ENCODE measurements around the gene UBA3.

UBA3 gene

DNA sequence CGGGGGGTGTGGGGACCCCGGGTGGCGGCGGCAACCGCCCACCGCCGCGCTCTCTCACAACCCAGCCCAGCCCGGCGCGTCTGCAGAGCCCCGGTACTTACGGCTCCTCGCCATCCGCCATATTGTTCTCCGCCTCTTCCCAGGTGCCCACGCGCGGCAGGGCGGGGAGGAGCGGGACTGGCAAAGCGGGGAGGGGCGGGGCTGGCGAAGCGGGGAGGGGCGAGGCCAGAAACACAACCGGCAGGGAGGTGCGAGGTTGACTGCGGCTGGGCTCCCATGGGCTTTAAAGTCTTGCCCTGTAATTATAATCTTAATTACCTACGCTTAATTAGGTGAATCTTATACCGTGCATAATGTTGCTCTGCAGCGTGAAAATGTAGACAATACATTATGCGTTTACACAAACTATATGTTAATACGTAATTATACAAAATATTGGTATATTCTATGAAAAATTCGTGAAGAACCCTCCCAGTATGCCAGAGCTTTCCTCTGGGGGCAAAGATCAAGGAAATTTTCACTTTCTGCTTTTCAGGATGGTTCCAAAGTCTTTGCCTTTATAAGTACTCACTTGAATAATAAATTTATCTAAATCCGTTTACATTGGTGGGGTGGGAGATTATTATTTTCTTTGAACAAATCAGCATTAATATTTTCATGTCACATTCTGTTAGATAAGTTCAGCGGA is at the start of gene UBA3:
TSS of gene UBA3 (minus strand) at position 133 of the 688 bp plus-strand sequence. CDS start at position 121, 12 bp downstream.
- DNase-seq: peak; percentile 92

- DNase-seq: no peak
Measured at GRCh38 chr3:69129531-69129930, 49.4 kb upstream of the UBA3 start.

DNA sequence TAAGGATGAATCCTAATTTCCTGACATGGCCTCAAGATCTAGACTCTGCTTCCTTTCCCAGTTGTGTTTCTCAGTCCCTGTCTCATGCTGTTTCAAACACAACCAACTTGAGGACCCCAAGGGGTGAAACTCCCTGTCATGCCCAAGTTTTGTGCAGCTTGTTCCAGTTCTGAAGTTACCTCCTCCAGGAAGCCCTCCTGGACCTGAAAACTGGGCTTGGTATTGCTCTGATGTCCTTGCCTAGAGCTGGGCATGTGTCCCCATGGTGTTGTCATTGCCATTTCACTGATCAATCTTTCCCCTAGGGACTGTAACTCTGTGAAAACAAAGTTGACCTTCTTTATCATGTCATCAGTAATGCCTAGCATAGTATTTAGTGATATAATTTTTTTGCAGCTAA is 48.3 kb upstream of the UBA3 start:
- DNase-seq: no peak

DNA sequence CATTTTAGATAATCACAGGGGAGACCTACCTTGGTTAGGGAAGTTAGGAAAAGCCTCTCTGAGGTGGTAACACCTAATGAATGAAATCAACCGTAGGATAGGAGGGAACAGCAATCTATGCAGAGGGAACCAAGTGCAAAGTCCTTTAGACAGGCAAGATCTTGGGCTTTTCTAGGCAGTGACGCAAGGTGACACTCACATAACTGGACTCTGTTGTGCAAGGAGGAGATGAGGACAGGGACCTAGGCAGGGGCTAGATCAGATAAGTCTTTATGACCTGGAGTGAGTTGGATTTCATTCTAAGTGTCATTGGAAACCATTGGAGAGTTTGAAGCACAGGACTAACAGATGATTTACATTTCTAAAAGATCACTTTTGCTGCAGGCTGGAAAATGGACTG is 46.8 kb upstream of the UBA3 start:
- no peak for DNase-seq

DNA sequence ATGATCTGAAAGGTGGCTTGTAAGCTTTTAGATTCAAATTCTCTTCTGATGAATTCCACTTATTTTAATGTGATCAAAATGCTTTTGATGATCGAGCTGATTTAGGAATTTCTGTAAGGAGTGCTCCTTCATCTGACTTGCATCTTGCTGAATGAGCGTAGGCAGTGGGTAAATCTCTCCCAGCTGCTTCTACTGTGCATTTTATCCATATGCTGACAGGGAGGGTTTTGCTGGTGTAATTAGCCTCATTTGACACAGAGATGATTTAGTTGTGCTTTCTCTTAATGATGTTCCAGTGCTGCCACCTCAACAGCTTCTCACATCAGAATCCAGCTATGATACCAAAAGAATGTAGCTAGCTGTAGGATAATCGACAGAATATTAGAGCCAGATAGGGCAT is 46.1 kb upstream of the UBA3 start:
- DNase-seq: no peak

DNA sequence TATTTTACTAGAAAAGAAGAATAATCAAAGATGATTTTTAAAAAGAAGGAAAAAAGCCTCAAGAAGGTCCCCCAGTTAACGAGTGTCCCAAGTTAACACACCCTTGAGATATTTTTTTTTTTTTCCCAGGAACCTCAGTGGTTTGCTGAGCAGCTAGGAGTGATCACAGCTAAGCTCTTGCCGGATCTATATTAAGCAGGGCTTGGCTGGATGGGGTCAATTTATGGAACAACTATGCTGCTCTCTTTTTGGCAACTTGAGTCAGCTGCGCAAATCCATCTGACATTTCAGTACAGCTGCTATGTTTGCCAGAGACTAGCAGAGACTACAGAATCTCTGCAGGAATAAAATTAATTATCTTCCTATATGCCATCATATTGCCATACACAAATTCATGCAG is 42.2 kb upstream of the UBA3 start, which contains the start of gene LMOD3:
TSS of gene LMOD3 (minus strand) at position 193 of the 400 bp plus-strand sequence. CDS start 209 bp downstream, outside the sequence.
- no peak for DNase-seq

GRCh38 chr3:69121950-69122349 is 41.8 kb upstream of the UBA3 start:
- DNase-seq: no peak

DNA sequence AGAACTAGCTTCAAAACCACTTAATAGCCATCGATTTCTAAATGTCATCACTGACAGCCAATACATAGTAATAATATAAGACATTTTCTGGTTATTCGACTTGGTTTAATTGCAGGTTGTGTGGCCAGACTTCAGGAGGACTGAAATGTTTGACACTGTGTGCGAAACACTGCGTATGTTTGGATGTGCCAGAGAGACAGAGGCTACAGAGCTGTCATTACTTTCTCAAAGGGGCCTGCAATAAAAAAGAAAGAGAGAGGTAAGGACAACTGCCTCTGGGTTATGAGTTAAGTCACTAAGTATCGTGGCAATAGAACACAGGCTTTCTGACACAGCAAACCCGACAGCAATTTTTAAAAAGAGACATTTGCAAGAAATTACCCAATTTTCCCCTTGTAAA is 41.3 kb upstream of the UBA3 start:
- DNase-seq: no peak

DNA sequence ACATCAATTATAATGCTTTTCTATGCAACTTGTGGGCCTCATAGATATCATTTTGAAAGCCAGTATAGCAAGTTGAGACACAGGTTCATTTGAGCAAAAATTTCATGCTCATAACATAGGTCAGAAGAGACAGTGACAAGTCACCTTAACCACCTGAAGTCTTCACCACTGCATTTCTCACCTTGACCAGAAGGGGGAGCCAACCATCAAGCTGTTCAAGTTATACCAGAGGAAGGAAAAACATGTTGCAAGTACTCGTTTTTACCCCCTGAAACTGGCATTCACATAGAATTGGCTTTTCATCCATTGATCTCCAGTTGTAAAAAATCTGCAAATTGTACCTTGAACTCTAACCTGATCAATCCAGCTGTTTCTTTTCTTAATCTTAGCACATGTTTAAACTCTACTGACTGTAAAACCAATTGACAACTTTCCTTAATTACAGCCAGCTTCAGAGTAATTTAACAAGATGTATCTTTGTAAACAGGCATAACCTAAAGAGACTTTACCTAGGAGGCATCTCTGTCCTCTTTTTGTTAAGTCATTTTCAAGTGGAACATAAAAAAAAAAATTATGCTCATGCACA is 40.8 kb upstream of the UBA3 start:
- peak; percentile 86 for DNase-seq

- no peak for DNase-seq
Measured at GRCh38 chr3:69119681-69120080, 39.5 kb upstream of the UBA3 start.

DNA sequence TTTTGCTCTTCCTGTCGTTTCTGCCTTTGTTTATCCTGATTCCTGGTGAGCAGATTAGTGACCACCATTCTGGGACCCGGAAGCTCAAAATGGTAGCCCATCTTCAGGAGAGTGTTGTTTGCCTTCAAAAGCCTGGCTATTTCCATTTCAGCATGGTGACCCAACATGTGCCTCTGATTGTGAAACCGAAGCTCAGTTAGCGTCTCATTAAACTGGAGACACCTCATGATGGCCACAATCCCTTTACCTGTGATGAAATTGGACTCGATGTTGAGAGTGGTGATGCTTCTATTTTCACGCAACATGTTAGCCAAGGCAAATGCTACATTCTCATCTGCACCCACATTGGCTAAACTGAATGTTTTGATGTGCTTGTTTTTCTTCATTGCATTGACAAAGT is 39.0 kb upstream of the UBA3 start:
- no peak for DNase-seq

DNA sequence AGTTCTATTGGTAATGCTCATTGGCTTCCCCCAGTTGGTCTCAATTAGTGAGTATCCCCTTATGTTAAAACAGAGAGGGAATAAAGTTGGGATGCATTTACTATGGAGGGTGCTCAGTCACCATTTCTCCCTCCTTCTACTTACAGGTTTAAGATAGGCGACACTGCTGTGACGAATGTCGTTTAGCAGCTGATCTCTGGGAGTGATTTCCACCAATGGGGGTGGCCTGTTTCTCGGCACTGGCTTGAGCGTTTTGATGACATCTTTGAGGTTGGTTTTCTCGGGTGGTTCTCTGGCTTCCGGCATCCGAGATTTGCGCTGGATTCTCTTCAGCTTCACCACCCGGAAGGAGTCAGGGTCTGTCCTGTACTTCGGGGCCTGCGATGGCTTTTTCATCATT is 38.4 kb upstream of the UBA3 start:
- DNase-seq: no peak

- no peak for DNase-seq
Measured at GRCh38 chr3:69116897-69117296, 36.7 kb upstream of the UBA3 start.

GRCh38 chr3:69116162-69116561 is 36.0 kb upstream of the UBA3 start:
- no peak for DNase-seq

GRCh38 chr3:69115731-69116130 is 35.6 kb upstream of the UBA3 start:
- DNase-seq: no peak

- no peak for DNase-seq
Measured at GRCh38 chr3:69113536-69113935, 33.4 kb upstream of the UBA3 start.

DNA sequence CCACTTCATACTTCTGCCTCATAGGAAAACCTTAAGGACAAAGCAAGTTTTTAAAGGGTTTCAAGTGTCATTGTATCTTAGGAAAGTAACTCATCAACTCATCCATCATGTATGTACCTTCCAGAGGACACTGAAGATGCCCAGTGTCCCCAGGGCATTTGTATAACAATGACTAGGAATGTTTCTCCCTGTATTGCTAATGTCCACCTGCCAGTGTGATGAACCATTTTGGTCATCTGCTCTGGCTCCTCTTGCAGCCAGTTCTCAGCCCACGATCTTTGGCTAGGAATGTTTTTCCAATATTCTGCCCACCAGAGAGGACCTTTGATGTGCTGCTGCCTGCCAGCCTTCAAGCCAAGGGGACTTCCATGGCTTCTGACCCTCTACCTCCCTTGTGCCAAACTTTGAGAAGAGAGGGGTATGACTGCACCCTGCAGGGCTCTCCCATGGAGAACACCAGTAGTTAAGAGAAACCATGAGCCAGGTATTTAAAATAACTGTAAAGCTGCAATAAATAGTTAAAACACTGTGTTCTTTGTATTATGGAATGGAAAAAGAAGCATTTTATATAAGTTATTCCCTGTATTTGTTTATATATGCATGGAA is 30.9 kb upstream of the UBA3 start:
- DNase-seq: no peak

- no peak for DNase-seq
Measured at GRCh38 chr3:69108811-69109210, 28.6 kb upstream of the UBA3 start.

- no peak for DNase-seq
Measured at GRCh38 chr3:69107841-69108240, 27.7 kb upstream of the UBA3 start.

GRCh38 chr3:69105320-69105719 is 25.2 kb upstream of the UBA3 start:
- no peak for DNase-seq

DNA sequence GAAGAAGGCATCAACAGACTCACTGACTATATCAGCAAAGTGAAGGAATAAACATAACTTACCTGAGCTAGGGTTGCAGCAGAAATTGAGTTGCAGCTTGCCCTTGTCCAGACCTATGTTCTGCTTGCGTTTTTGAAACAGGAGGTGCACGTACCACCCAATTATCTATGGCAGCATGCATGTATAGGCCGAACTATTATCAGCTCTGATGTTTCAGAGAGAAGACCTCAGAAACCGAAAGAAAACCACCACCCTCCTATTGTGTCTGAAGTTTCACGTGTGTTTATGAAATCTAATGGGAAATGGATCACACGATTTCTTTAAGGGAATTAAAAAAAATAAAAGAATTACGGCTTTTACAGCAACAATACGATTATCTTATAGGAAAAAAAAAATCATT is 24.4 kb upstream of the UBA3 start:
- DNase-seq: no peak

GRCh38 chr3:69103123-69103522 is 23.0 kb upstream of the UBA3 start:
- no peak for DNase-seq

DNA sequence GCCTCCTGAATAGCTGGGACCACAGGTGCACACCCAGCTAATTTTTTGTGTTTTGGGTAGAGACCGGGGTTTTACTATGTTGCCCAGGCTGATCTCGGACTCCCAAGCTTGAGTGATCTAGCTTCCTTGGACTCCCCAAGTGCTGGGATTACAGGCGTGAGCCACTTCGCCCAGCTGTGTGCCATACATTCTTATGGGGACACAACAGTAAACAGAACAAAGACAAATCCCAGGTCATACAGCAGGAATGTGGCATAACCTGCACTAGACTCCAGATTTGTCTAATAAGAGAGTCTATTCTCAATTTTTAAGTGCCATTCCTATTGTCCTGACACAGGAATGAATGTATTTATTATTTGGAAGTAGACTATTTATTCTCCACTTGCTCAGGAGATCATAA is 22.2 kb upstream of the UBA3 start:
- no peak for DNase-seq

- no peak for DNase-seq
Measured at GRCh38 chr3:69099576-69099975, 19.4 kb upstream of the UBA3 start.
